GOT3 (cell line): ENCODE measurements around the gene TAS2R40.
"Not testable (repeated sequence)": the region's sequence is repeated elsewhere in the genome, so short reads cannot be mapped to it uniquely, and the experiment has no call there.

Source experiments
- DNase-seq: peaks from one replicate; lab custom pipeline; 2025; ENCODE audit warnings: mixed read lengths; lab: John Stamatoyannopoulos, UW

Gene TAS2R40

GRCh38 chr7:143221737-143222136 lies at the start of gene TAS2R40:
TAS2R40 (plus strand) TSS chr7:143222037; CDS start chr7:143222079, 42 bp downstream.
- no peak for DNase-seq

- DNase-seq = no peak
Measured at GRCh38 chr7:143172354-143172753, 49.5 kb upstream of the TAS2R40 start.

GRCh38 chr7:143176128-143176527 lies 45.7 kb upstream of the TAS2R40 start:
- no peak for DNase-seq

DNA sequence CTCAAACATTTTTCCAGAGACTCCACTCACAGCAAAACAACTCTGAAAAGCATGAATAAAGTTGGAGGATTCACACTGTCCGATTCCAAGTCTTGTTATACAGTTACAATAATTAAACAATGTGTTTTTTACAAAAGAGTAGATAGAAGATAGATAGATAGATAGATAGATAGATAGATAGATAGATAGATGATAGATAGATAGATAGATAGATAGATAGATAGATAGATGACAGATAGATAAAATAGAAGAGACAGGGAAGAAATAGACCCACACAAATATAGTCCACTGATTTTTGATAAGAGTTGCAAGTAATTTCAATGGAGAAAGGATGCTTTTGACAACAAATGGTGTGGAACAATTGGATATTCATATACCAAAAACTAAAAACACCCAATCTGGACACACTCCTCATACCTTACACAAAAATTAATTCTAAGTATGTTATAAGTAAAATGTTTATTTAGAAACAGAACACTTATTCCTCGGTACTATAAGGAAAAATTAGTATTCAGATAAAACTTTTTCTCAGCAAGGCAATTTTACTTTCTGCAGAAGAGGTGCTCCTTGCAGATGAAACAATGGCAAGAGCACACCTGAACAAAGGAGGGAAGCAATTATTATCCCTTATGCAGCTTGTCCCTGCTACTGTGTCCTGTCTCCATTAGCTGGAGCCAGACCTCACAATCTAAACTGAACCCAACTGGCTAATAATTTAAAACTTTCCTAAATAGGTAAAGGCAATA lies 44.3 kb upstream of the TAS2R40 start:
- no peak for DNase-seq

- DNase-seq = not testable (repeated sequence)
Measured at GRCh38 chr7:143180771-143181170, 41.1 kb upstream of the TAS2R40 start.

DNA sequence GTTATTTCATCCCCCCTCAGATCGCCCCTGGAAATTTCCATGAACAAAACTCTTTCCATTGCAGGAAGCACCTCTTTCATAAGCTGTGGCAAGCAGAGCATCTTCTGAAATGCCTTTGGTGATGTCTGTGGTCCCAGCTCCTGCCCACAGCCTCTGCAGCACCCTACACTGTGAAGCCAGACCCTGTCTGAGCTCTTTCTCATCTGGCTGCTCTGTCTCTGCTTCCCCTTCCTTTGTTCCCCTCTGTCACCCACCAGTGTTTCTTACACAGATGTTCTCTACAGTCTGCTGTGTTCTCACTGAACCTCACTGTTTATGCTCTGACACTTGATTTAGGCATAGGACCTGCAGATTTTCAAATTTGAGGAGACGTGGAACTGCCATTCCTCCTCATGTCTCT lies 40.5 kb upstream of the TAS2R40 start:
- DNase-seq = no peak

DNA sequence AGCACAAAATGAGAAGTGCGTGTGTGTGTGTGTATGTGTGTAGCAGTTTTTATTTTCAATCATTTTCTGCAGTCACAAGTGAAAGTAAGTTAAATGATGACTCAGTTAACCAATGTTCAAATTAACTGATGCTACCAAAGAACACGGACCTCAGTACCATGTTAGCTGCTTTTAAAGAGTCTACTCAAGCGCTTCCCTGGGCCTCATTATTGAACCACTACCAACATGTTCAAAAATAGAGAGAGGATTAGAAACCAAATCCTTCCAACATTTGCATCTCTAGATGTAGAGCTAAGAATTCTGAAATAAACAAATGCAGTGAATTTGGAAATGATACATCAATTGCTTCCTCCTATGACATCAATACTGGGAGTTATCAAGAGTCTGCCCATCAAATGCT lies 38.8 kb upstream of the TAS2R40 start, which contains the start of gene TAS2R39:
Gene TAS2R39 (plus strand): TSS at position 396 of the 400 bp plus-strand sequence. CDS start 0 bp downstream, at position 396.
- DNase-seq = no peak

GRCh38 chr7:143185551-143185950 lies 36.3 kb upstream of the TAS2R40 start:
- DNase-seq = no peak

DNA sequence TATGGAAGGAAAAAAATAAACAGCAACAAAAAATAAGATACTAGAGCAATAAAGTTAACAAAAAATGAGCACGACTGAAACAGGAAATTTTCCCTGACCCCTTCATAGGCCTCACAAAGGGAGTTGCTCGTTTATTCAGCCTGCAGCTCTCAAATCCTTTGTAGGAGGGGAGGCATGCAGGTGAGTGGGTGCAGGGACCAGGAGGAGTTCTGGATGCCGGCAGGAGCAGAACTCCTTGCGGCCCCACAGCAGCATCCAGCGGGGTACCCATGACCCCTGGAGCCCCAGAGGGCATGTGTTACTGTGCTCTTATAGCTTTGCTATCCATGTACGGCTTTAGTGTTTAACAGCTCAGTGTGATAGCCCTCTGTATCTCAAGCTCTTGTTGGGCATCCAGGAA lies 32.8 kb upstream of the TAS2R40 start:
- no peak for DNase-seq

GRCh38 chr7:143193880-143194279 lies 28.0 kb upstream of the TAS2R40 start:
- DNase-seq = no peak

DNA sequence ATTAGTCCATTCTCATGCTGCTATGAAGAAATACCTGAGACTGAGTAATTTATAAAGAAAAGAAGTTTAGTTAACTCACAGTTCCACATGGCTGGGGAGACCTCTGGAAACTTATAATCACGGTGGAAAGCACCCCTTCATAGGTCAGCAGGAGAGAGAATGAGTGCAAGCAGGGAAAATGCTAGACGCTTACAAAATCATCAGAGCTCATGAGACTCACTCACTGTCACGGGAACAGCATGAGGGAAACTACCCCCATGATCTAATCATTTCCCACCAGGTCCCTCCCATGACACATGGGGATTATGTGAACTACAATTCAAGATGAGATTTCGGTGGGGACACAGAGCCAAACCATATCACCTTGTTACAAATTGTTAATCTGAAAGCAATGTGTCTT lies 22.8 kb upstream of the TAS2R40 start:
- DNase-seq = no peak

GRCh38 chr7:143202161-143202560 lies 19.7 kb upstream of the TAS2R40 start:
- DNase-seq = no peak

- no peak for DNase-seq
Measured at GRCh38 chr7:143203386-143203785, 18.5 kb upstream of the TAS2R40 start.

DNA sequence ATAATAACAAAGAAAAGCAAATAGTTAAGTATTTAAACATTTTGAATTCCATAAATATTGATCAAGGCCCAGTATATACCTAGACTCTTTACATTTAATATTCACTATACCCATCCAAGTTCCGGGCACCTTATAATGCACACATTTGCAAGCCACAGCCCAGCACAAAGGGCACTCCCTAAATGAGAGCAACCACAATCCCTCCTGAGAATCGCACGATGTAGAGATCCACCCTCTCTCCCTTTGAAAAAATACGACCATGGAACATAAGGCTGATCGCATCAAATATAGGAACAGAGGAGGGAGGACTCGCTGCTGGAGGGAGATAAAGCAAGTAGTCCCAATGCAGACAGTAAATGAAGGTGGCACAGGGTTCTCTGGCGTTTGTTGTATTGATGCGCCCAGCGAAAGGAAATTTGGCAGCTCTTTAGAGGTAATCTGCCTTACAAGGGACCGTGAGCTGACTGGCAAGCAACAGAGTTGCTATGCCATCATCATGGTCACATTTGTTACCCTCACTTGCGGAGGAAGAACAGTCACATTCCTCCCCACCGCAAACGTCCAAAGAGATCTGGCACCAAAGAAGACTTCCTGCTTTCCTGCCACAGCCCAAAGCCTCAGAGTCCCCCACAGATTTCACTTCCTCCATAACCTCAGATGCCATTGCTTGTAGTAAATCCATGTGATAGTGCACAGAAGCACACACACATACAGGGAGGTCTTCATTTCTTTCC lies 16.1 kb upstream of the TAS2R40 start:
- DNase-seq = no peak

- no peak for DNase-seq
Measured at GRCh38 chr7:143210541-143210940, 11.3 kb upstream of the TAS2R40 start.

- DNase-seq = not testable (repeated sequence)
Measured at GRCh38 chr7:143213478-143213877, 8.4 kb upstream of the TAS2R40 start.

- DNase-seq = peak; percentile 20
Measured at GRCh38 chr7:143214789-143215679, 6.8 kb upstream of the TAS2R40 start.

DNA sequence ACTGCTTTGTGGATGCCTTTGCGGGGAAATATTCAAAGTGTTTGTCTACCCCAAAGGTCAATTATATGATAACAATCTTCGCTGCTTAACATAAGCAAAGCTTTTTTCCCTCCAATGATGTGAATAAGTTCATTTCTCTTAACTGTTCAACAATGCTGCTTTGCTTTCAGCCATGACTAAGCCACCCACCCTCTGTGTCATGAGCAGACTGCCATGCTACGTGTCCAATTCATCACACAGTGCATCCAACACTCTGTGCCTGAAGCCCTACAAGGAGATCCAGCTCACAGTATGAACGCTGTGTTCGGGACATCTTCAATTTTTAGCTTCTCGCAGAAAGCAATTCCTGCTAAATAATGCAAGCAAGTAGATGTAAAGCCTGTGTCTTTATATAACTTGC lies 5.7 kb upstream of the TAS2R40 start:
- no peak for DNase-seq

DNA sequence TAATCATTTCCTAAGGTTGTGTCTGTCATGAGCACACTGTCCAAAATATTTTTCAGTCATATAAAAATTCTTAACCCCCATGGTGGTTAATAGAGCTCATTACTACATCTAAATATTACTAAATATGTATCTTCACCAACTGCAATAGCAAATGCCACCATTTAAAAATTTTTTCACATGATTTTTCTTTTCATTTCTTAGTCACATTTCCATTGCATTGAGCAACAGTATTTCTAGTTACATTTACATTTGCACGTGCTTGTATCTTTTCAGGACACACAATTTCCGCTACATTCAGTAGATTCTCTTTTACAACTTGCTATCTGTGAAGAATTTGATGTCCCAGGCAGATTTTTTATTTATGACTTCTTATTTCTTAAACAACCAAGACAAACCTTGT lies 5.2 kb upstream of the TAS2R40 start:
- no peak for DNase-seq

DNA sequence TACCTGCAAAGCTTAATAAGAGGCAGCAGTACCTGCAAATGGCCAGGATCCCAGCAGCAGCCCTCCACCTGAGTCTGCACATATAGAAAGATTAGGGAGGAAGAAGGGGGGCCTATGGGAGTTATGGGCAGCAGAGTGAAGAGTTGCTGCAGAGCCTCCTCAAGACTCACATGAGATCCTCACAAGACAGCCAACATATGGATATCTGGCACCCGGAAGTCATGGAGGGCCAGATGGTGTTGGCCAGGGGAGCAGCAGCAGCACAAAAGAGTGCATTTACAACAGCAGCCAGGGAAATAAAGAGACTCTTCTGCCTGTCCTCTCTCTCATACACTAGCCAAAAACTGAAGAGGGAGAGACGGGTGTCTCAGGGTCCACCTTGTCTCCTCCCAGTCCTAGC lies 4.0 kb upstream of the TAS2R40 start:
- no peak for DNase-seq

DNA sequence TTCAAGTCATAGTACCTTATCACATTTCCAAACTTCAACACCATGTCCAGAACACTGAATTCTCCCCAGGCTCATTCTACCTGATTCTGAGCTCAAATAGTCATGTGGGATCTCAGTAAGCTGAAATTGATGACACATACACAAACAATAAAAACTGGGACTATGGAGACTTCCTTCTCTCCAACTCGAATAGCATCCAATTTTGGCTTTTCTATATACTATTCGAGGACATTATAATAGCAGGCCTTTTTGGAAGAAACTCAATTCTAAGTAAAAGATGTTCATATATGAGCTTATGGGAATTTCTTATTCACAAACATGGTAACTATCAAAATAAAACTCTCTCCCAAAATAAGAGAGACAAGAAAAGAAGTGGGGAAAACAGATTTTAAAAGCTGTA lies 551 bp upstream of the TAS2R40 start:
- DNase-seq = no peak

DNA sequence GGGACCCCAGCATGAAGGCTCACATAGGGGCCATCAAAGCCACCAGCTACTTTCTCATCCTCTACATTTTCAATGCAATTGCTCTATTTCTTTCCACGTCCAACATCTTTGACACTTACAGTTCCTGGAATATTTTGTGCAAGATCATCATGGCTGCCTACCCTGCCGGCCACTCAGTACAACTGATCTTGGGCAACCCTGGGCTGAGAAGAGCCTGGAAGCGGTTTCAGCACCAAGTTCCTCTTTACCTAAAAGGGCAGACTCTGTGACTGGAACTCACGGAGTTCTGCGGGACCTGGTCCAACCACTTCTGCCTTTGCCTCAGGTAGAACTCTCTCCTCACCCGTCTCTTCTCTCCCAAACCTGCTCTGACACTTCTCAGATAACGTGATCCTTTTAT lies 945 bp downstream of the TAS2R40 start:
- no peak for DNase-seq
